GM10266 (cell line): ENCODE data around the gene PAX5.

Experiments
- DNase-seq: peaks from one replicate; pipeline ENCODE4 v3.0.0; 2012; ENCODE audit errors: extremely low spot score
- CTCF ChIP-seq: IDR thresholded peaks from 2 replicates; pipeline ENCODE4 v1.5.1; 2012; ENCODE audit warnings: mild to moderate bottlenecking, low read depth; ENCODE audit not compliant: control insufficient read depth, insufficient read depth; ENCODE audit errors: missing control alignments

The PAX5 gene

DNA sequence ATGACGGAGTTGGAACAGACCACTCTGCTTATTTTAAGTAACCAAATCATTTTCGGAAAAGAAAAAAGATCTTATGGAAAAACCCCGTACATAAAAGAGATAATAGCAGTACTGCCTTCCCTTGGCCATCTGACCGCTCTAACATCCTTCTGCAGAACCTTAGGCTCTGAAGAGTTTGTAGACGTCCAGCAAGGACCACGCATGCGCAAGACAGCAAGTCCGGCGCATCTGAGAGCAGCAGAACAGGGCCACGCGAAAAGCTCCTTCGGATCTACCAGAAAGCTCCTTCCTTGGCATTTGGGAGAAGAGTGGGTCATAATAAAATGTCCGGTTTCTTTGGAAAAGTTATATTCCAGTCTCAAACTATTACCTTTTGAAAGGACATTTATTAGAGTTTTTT, 26.8 kb downstream of the PAX5 start:
- TF ChIP-seq CTCF = no peak
- DNase-seq = no peak

DNA sequence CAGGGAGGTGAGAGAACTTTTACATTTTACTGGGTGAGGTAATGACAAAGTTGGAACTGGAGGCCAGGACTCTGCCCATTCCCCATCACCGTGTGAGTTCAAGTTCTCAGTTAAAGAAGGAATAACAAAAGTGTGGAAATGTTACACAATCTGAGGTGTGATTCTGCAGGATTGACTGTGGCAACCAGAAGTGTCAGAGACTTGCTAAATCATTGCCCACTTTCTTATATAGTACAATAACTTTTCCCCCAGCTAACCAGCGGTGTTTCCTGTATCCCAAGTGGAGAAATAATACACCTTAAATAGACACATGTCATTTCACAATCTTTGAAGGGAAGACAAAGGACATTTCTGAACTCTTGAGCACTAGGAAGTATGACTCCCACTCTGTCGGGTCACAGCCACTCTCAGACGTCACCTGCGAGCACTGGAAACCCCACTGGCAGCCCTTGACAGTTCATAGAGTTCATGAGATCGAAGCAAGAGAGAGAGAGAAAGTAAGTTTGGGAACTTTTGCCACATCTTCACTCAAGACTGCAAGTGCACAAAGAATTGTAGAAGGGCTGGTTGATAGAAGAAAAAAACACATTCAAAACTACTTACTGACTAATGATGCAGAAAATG, 28.4 kb downstream of the PAX5 start:
- no peak for TF ChIP-seq CTCF
- no peak for DNase-seq

DNA sequence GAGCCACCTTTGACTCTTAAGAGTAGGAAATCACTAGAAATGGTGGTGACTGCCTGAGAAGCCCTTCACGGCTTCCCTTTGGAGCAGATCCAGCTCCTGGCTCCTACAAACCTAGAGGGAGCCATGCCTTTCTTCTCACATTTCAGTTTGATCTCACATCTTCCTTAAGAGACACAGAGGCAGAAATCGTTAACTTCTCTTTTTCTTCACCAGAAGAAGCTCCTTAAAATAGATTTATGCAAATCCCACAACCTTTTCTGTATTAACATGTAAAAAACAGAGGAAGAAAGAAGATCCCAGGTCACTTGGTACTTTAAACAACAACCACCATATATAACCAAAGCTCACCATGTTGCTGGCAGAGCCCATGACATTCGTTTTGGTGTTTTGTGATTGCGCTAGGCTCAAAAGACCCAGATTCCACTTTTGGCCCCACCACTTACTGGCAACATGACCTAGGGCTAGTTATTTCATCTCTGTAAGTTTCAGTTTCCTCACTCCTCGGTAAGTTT, 29.6 kb downstream of the PAX5 start:
- DNase-seq = no peak

GRCh38 chr9:37002413-37003217, 31.5 kb downstream of the PAX5 start:
- DNase-seq = no peak
- no peak for TF ChIP-seq CTCF

More for the DNA sequence above, 29.6 kb downstream of the PAX5 start:
- no peak for TF ChIP-seq CTCF

- no peak for TF ChIP-seq CTCF
Observed at GRCh38 chr9:37002036-37002412, 32.0 kb downstream of the PAX5 start.

GRCh38 chr9:37001459-37001858, 32.6 kb downstream of the PAX5 start:
- DNase-seq = no peak
- no peak for TF ChIP-seq CTCF

More at GRCh38 chr9:37002036-37002412, 32.0 kb downstream of the PAX5 start:
- no peak for DNase-seq
